ENCODE data around the gene RAD51B. TPM values are rescaled to one million over a fixed set of nuclear protein-coding genes. Genes with fewer than 3 reads are reported as not detected.
"Not testable (repeated sequence)": the region's sequence is repeated elsewhere in the genome, so short reads cannot be mapped to it uniquely, and the experiment has no call there.

The RAD51B gene
- total RNA-seq, 1 experiment from 2014 or later: 7.2 TPM

DNA sequence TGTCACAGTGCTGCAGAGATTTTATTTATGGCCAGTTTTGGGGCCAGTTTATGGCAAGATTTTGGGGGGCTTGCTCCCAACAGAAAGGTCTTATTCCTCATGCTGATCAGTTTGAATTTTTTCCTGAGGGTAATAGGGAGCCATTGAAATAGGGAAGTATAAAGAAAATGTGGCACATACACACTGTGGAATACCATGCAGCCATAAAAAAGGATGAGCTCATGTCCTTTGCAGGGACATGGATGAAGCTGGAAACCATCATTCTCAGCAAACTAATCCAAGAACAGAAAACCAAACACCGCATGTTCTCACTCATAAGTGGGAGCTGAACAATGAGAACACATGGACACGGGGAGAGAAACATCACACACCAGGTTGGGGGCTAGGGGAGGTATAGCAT, 483.4 kb downstream of the RAD51B start:
- not testable (repeated sequence) for H3K27me3 ChIP-seq, DNase-seq, H3K9me3 ChIP-seq, H3K4me3 ChIP-seq, H3K36me3 ChIP-seq

DNA sequence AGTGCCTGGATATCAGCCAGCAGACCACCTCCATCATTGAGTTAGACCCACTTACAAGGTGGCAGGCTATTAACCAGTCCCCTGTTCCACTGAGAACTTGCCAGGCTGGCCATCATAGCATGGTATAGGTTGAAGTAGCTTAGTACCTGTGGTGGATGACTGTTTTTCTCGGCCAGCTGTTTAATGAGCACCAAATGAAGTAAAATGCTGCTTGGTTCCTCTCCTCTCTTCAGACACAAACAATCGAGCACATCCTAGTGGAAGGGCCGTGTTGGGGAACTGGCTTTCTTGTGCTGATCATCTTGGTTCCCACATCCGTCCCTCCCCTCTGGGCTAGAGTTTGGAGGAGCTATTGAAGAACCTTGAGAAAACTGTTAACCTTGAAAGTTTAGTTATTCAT, 486.2 kb downstream of the RAD51B start:
- no peaks in the 10 kb centered on the region for H3K27me3 ChIP-seq

DNA sequence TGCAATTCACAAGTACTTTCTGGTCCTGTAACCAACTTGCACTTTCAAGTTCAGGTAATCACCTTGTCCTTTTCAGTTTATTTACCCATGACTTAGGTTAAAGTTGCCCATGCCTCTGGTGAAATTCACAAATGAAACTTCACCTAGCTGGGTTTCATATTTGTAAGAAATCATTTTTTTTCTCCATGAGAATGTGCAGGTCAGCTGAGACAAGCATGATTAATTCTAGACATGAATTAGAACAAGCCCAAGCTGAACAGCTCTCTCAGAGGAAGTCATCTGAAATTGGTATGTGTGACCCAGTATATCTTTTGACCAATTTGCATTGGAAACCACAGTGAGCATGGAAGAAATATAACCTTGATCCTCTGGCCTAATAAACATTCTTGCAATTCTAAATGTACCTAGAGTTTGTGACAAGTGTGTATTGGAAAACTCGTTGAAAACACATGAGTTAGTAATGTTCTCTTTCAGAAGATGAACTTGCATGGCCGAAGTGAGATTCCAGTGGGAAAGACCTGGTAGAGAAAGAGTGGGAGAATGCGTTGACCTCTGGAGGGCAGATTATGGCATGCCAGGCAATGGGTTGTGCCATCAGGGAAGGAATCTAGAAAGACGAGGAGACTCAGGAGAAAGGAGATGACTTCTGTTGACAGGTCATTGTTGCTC, 486.8 kb downstream of the RAD51B start:
- no peak for DNase-seq
- H3K4me3 ChIP-seq: no peak overlapping the region
- H3K9me3 ChIP-seq: no peaks in the 10 kb centered on the region
- H3K36me3 ChIP-seq: no peaks in the 10 kb centered on the region
- H3K27me3 ChIP-seq: no peaks in the 10 kb centered on the region

More for the DNA sequence above, 486.2 kb downstream of the RAD51B start:
- H3K9me3 ChIP-seq: no peaks in the 10 kb centered on the region
- no peak overlapping the region for H3K4me3 ChIP-seq
- no peaks in the 10 kb centered on the region for H3K36me3 ChIP-seq
- DNase-seq: no peak

DNA sequence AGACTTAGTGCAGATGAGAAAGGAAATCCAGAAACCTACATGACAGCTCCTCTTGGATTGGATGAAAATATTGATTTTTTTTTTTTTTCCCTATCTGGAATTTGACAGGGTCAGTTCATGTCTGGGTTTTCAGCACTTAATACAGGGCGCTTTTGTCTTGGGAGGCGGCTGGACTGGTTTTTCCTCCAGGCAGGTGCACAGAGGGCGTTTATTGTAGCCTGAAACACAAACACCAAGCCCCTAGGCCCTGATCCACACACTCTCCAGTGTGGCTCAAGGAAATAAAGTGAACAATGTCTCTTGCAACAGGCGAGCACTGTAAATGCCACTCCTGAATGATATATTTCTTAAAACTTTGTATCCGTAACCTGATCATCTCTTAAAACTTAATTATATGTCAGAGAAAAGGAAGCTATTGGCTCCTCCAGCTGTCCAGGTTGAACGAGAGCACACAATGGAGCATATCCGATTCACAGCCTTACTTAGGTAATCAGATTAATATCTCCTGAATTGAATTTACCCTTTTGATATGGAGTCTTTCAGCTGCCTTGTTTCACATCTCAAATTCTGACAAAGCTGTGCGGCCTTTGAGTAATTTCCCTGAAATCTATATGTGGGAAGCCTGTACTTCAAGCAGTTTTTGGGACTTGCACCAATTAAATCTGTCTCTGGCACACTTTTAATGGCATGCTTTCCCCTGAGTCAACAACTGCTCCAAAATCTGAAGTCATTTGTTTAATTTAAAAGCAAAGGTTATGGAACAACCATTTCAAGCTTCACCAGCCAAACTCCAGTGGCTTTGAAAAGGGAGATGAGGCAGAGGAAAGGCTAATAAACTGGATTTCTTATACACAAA, 487.6 kb downstream of the RAD51B start:
- Histone ChIP-seq H3K27me3 (no peaks in the 10 kb centered on the region), H3K36me3 (no peaks in the 10 kb centered on the region), H3K9me3 (no peaks in the 10 kb centered on the region), H3K4me3 (no peak overlapping the region)
- peak; percentile 32 for DNase-seq

DNA sequence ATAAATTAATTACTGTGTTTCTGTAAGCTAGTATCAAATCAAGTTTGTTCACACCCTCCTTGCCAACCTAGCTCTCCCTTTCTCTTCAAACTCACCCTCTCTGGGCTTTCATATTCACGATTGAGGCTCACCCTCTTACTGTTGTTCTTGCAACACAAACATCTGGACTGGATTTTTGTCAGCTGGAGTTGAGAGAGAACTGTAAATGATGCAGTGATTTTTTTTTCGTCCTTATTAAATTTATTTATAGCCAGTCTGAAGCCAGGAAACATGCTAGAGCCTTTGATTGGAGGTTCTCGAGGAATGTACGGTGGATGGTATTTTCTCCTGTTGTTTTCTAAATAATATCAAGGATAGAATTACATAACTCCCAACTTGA, 488.2 kb downstream of the RAD51B start:
- Histone ChIP-seq H3K4me3 (no peak overlapping the region), H3K36me3 (no peaks in the 10 kb centered on the region), H3K27me3 (no peaks in the 10 kb centered on the region), H3K9me3 (no peaks in the 10 kb centered on the region)
- DNase-seq: no peak

DNA sequence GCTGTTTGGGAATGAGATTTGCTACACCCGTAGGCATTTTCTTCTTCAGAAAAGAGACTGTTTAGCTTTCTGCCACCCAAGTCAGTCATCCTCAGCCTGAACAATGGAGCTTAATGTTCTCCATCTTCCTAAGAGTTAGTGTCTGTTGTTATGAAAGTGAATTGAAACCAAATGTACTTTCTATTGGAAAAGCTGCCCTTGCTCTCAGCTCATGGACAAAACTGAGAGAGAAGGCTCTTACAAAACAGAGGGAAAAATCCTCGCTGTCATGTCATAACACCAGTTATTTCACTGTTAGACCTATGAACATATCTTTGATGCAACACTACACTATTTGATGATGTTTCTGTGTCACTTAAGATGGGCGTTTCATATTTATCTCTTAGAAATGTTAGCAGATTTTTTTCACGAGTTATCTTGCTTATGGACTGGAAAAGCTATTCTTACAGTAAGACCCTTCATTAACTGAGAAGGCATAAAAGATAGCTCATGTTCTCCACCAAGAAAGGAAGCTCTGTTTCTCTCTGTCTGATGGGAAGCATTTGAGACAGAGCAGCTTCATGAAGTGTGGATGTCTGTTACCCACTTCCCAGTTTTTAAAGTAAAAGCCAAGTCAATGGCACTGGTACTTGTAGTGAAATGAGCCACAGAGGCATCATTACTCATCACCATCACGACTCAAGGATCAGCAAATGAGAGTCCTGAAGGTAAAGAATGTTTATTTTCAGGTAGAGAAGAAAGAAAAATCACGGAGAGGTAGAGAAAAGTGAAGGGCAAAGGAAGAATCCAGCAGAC, 489.3 kb downstream of the RAD51B start:
- Histone ChIP-seq H3K27me3 (no peaks in the 10 kb centered on the region), H3K9me3 (no peaks in the 10 kb centered on the region), H3K36me3 (no peaks in the 10 kb centered on the region), H3K4me3 (no peak overlapping the region)
- no peak for DNase-seq

DNA sequence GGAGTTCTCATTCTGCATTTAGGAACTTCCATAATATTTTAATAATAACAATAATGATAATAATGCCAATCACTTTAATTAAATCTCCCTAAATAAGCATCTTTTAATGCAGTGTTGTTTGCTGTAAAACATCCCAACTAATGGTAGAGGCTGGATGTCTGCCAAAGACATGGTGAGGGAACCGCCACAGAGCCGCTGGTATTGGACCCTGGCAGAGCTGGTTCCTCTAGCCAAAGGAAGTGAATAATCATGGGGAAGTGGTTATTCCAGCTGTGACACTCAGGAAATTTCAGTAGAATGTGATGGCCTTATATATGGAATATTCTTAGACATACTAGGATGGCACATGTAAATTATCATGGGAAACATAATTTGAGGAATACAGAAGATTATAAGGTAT, 490.0 kb downstream of the RAD51B start:
- H3K36me3 ChIP-seq: no peaks in the 10 kb centered on the region
- H3K4me3 ChIP-seq: no peak overlapping the region
- no peaks in the 10 kb centered on the region for H3K27me3 ChIP-seq
- DNase-seq: peak; percentile 24
- H3K9me3 ChIP-seq: no peaks in the 10 kb centered on the region

DNA sequence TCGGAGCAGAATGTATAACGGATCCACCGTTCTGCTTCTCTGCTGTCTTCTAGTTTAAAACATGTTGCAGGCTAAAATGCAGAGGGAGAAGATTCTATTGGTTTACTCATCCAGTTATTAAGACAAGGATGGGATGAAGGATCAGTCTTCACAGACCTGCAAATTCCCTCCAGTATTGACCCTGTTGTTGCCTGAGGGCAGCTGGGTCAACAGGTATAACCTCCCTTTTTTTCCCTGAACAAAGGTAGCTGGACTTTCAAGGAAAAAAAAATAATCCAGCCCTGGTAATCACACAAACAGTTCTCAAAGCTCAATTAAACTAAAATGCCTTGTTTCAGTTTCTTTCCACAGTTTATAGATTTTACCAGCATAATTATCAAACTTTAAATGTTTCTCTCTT, 492.7 kb downstream of the RAD51B start:
- no peaks in the 10 kb centered on the region for H3K36me3 ChIP-seq
- H3K27me3 ChIP-seq: no peaks in the 10 kb centered on the region
- H3K4me3 ChIP-seq: no peak overlapping the region
- DNase-seq: no peak
- no peaks in the 10 kb centered on the region for H3K9me3 ChIP-seq

DNA sequence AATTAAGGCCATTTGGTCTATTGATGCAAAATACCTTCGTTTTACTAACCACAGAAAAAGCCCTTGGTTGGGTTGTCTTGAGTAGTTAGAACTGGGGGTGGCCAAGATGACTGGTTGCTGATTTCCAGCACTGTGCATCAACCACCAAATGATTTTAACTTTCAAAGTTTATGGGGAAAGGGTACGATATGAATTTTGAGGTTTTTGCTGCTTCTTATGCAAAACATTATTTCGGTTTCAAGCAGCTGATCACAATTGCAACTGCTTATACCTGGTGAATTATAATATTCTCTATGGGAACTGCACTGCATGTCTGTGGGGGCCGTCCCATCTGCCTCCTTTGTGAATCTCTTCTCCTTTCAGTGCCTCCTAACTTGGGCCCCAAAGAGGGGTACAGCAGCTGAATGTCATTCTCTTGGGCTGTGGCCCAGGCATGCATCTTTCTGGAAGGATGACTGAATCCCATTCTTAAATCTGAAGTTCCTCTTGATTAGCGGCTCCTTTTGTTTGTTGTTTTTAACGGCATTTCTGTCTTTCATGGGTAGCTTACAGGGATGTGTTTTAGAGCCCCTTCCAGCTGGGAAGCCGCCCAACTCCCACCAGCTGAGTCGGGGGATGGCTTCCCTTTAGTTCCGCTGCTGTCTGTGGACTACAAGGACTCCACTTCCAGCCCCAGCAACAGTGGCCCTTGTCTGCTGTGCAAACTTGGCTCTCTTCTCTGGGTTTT, 493.5 kb downstream of the RAD51B start:
- Histone ChIP-seq H3K27me3 (no peaks in the 10 kb centered on the region), H3K9me3 (no peaks in the 10 kb centered on the region), H3K4me3 (no peak overlapping the region), H3K36me3 (no peaks in the 10 kb centered on the region)
- no peak for DNase-seq

DNA sequence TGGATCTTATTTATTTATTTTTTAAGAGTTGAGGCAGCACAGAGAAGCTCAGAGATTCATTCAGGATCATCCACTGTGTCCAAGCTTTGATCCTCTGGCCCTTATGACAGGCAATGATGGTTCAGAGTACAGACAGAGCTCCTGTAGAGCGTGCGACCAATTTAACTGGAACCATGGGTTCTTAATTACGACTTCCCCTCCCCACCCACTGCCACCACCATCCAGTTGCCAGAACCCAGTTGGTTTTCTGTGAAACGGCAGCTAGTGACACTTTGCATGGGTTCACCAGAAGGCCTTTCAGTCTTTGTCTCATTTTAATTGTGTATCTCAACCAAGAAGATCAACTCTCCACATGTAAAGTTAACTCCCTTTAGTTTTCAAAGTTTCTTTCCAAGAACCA, 495.1 kb downstream of the RAD51B start:
- no peak for DNase-seq
- H3K27me3 ChIP-seq: no peaks in the 10 kb centered on the region
- no peaks in the 10 kb centered on the region for H3K36me3 ChIP-seq
- H3K9me3 ChIP-seq: no peaks in the 10 kb centered on the region
- H3K4me3 ChIP-seq: no peak overlapping the region

DNA sequence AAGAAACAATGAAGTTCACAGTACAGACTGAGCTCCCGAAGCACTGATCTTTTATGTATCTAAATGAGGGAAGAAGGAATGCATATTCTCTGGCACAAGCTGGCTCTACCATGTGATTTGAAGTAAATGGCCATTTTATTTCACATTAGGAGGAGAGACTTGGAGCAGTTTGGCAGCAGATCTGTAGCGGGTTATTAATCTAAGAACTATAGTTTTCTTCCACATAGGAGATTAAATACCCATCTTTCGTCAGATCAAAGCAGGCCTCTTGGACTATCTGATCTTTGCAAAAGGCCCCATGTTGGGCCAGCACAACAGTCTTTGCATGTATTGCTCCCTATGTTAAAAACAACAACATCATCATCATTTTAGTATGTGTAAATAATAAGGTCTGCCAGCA, 495.5 kb downstream of the RAD51B start:
- Histone ChIP-seq H3K27me3 (no peaks in the 10 kb centered on the region), H3K4me3 (no peak overlapping the region), H3K9me3 (no peaks in the 10 kb centered on the region), H3K36me3 (no peaks in the 10 kb centered on the region)
- no peak for DNase-seq

DNA sequence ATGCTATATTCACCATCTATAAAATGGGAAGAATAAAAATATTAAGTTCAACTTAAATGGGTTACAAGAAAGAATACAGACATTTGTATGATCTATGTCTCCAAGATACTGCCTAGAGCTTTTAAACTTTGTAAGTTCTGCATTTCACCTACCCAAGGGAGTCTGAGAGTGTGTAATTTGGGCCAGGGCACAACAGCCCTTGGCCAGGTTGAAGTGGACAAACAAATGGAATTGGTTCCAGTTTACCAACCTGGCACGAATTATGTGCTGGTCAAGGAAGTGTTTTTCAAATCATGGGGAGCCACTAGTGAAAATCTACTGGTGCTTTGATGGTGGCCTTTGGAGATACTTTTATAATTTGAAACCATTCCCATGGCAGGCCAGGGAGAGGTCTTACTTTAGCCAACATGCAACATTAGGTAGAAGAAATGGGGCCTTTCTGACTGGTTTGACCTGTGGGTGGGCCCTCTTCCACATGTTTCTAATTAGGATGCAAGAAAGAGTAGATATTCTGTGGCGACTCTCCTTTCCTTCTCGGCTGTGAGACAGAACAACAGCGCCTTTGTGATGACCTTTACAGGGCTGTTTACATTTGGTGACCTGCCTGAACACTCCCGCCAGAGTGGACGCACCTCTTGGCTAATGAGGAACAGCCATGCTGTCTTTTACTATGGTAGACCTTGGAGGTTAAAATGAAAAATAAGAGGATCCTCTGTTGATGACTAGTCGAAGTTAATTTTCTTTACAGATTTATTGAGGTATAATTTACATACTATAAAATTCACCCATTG, 496.7 kb downstream of the RAD51B start:
- Histone ChIP-seq H3K9me3 (no peaks in the 10 kb centered on the region), H3K4me3 (no peak overlapping the region), H3K27me3 (no peaks in the 10 kb centered on the region), H3K36me3 (no peaks in the 10 kb centered on the region)
- no peak for DNase-seq

DNA sequence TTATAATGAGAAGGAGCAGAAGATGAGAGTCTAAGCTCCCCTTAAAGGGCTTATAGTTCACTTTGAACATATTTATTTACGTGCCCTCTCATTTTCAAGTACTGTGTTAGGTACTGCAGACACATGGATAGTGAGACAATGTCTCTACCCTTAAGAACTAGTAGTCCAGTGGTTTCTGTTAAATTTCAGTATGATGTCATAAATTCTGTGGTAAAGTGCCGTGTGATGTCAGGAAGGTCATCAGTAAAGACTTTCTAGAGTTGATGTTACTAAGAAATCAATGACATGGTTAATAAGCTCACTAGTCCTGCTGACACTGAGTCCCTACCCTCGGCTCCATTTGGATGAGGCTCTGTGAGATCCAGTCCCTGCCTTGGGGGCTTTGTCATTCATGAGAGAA, 497.7 kb downstream of the RAD51B start:
- H3K4me3 ChIP-seq: no peak overlapping the region
- DNase-seq: no peak
- no peaks in the 10 kb centered on the region for H3K36me3 ChIP-seq
- no peaks in the 10 kb centered on the region for H3K9me3 ChIP-seq
- H3K27me3 ChIP-seq: no peaks in the 10 kb centered on the region

DNA sequence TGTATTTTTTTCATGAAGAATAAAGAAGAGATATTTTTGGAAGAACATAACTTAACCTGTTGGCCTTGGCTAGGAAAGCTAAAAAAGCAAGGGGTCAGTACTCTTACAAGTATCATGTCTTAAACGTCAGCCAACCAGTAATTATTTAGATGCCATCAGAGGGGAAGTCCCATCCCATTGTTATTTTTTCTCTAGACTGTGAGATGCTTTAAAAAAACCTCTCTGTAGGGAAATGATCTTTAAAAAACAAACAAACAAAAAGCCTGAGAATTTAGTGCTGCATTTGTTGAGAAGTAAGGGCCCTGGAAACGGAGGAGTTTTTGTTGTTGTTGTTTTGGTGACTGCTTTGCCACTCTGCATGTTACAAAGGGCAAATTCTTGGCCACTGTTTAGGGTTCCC, 499.2 kb downstream of the RAD51B start:
- Histone ChIP-seq H3K36me3 (no peaks in the 10 kb centered on the region), H3K4me3 (no peak overlapping the region), H3K27me3 (no peaks in the 10 kb centered on the region), H3K9me3 (no peaks in the 10 kb centered on the region)
- DNase-seq: no peak

DNA sequence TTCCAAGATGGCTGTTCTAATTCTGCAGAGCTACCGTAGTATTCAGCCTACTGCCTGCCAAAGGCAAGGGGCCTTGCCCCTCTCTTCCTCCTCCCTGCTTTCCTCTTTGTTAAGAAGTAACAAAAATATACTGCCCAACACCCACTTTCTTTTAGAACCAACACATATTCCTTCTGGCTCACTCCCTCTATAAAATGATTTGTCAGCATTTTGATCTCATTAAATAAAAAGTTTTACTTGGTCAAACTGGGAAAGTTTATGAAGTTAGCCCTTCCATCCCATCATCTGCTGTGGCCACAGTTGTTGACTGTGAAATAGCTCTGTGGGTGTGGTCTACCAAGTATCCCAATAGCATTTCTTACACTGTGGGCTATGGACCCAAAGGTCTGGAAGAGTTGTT, 500.9 kb downstream of the RAD51B start:
- no peaks in the 10 kb centered on the region for H3K36me3 ChIP-seq
- H3K27me3 ChIP-seq: no peaks in the 10 kb centered on the region
- DNase-seq: no peak
- H3K9me3 ChIP-seq: no peaks in the 10 kb centered on the region
- H3K4me3 ChIP-seq: no peak overlapping the region

DNA sequence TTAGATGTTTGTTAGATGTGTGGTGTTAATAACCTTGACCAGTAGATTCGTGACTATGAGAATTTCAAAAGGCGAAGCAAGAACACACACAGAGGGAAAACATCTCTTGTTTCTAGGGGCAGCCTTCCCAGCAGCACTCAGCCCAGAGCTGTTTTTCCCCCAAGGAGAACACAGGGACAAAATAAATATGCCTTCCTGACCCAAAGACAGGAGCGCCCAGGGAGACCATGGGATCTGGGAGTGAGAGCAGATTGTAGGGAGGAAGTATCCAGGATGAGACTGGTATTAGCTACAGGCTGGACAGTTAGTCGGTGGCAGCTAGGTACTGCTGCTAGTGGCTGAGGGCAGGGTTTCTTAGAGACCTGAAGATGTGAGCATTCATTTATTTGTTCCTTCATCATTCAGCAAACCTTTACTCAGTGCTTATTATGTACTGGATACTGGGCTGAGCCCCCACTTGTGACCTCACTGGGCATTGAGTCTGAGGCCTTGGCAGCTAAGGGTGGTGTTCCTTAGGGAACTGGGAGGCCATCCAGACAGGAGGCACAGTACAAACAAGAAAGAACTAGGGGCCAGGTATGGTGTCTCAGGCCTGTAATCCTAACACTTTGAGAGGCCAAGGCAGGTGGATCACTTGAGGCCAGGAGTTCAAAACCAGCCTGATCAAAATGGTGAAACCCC, 503.5 kb downstream of the RAD51B start:
- no peaks in the 10 kb centered on the region for H3K9me3 ChIP-seq
- H3K36me3 ChIP-seq: no peaks in the 10 kb centered on the region
- H3K27me3 ChIP-seq: no peaks in the 10 kb centered on the region
- DNase-seq: no peak
- H3K4me3 ChIP-seq: no peak overlapping the region

Measured in MG63 (cell line).